Central memory CD8-positive, alpha-beta T cell (primary cell): ENCODE measurements around the gene STX10.
A peak's percentile ranks its signal among the peaks of the same experiment; 100 is the strongest.
"Not testable (repeated sequence)": the region's sequence is repeated elsewhere in the genome, so short reads cannot be mapped to it uniquely, and the experiment has no call there.

Source experiments
- ATAC-seq: fragments of 150-1000 bp; cut with Tn5 transposase; replicated peaks from 2 replicates; pipeline ENCODE4 v1.10.0; 2022; ENCODE audit warnings: mild to moderate bottlenecking, moderate FRiP score, moderate number of reproducible peaks; ENCODE audit not compliant: poor library complexity, severe bottlenecking; ENCODE audit errors: extremely low read depth
- DNase-seq, 2 donors: peaks; one replicate each; pipeline ENCODE4 v3.0.0; 2021; ENCODE audit warnings: low spot score in 2 of 2
- H3K27ac Mint-ChIP-seq: one replicate; pipeline ENCODE4 v1.8.0; 2022; ENCODE audit warnings: low read depth, mild to moderate bottlenecking, moderate library complexity, mixed read lengths
- H3K27me3 Mint-ChIP-seq: one replicate; pipeline ENCODE4 v1.8.0; 2022; ENCODE audit warnings: mixed read lengths
- H3K36me3 Mint-ChIP-seq: one replicate; pipeline ENCODE4 v1.8.0; 2022; ENCODE audit warnings: mild to moderate bottlenecking, moderate library complexity, mixed read lengths; ENCODE audit not compliant: insufficient read depth
- H3K4me1 Mint-ChIP-seq: one replicate; pipeline ENCODE4 v1.8.0; 2022; ENCODE audit warnings: mixed read lengths
- H3K4me3 Mint-ChIP-seq: one replicate; pipeline ENCODE4 v1.8.0; 2022; ENCODE audit warnings: mild to moderate bottlenecking, moderate library complexity, mixed read lengths
- H3K9me3 Mint-ChIP-seq: one replicate; pipeline ENCODE4 v1.8.0; 2022; ENCODE audit warnings: mixed read lengths

Gene STX10

DNA sequence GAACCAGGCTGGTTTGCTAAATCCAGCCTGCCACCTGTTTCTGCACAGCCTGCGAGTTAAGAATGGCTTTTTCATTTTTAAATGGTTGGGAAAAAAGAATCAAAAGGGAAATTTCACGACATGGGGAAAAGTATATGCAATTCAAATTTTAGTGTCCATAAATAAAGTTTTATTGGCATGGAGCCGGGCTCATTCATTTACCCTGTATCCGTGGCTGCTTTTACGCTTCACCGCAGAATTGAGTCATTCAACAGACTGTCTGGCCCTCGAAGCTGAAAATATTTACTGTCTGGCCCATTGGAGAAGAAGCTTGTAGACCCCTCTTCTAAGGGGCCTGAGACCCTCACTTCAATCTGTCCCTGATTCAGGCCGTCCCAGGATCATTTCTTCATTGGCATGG is 26.2 kb upstream of the STX10 start:
- ATAC-seq (no peak), DNase-seq (no peak)
- Mint-ChIP-seq H3K27me3 (no peaks in the 10 kb centered on the region), H3K4me3 (no peak overlapping the region), H3K9me3 (no peaks in the 10 kb centered on the region), H3K36me3 (peaks cover 6% of the 10 kb centered on the region), H3K4me1 (peaks cover 29% of the 10 kb centered on the region), H3K27ac (no peak overlapping the region)

DNA sequence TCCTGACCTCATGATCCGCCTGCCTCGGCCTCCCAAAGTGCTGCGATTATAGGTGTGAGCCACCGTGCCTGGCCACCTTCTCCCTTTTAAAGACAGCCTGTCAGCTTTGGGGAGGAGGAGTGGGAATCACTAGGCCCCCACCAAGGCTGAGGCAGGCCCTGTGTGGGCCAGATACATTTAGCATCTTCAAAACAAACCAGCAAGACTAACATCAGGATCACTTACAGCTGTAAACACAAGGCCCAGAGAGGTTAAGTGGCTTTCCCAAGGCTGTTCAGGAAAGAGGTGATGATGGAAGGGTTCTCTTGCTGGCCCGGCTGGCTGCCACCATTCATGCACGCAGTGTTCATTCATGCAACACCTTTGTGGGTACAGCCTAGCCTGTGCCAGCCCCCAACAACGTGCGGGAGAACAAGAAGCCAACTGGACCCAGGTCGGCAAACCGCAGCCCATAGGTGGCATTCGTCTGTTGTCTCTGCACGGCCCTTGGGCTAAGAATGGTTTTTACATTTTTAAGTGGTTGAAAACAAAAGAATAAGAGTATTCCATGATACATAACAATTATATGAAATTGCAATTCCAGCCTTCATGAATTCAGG is 23.1 kb upstream of the STX10 start:
- no peaks in the 10 kb centered on the region for H3K27me3 Mint-ChIP-seq
- peaks cover 39% of the 10 kb centered on the region for H3K4me1 Mint-ChIP-seq
- peaks cover 8% of the 10 kb centered on the region for H3K36me3 Mint-ChIP-seq

DNA sequence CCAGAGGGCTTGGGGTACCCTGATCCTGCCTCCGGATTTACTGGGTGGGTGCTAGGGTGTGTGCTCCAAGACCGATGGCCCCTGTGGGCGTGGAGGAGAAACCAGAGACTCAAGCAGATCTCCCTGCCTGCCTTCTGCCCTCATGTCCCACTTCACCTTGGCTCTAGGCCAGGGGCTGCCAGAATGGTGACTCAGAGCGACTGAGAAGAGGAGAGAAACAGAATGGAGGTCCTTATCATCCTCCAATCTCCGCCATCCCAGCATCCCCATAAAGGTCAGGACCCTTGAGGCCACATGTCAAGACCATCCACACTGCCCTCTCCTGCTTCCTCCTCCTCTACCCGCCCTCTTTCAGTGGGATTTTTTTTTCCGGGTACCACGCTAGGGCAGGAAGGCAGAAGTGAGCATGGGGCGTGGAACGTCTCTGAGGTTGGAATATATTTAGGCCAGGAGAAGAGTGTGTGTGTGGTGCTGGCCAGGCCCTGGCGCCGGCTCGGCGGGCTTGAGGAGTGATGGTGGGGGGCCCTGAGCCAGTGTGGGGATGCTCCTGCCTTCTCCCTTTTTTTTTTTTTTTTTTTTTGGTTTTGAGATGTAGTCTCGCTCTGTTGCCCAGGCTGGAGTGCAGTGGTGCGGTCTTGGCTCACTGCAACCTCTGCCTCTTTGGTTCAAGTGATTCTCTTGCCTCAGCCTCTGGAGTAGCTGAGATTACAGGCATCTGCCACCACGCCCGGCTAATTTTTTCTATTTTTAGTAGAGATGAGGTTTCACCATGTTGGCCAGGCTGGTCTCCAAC is 22.4 kb upstream of the STX10 start:
- Mint-ChIP-seq H3K27me3 (no peaks in the 10 kb centered on the region), H3K36me3 (peaks cover 11% of the 10 kb centered on the region), H3K9me3 (no peaks in the 10 kb centered on the region), H3K4me1 (peaks cover 45% of the 10 kb centered on the region), H3K4me3 (peak overlapping the region; percentile 76), H3K27ac (peak overlapping the region; percentile 86)
- DNase-seq = peak; percentile 47 to 54
- ATAC-seq = no peak

More for the DNA sequence above, 23.1 kb upstream of the STX10 start:
- H3K27ac Mint-ChIP-seq = peak overlapping the region; percentile 86
- no peaks in the 10 kb centered on the region for H3K9me3 Mint-ChIP-seq
- no peak for DNase-seq
- ATAC-seq = no peak
- H3K4me3 Mint-ChIP-seq = peak overlapping the region; percentile 76

DNA sequence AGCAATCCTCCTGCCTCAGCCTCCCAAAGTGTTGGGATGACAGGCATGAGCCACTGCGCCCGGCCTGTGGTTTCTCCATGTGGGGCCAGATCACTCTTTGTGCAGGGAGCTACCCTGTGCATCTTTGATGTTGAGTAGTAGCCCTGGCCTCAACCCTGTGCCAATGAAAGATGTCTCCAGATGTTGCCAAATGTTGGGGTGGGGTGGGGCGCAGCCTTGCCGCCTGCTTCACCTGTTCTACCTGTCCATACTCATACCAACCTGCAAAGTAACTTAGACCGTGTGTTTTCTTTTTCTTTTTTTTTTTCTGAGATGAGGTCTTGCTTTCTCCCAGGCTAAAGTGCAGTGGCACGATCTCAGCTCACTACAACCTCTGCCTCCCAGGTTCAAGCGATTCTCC is 21.0 kb upstream of the STX10 start:
- peaks cover 57% of the 10 kb centered on the region for H3K4me1 Mint-ChIP-seq
- no peak for ATAC-seq
- DNase-seq = no peak
- H3K9me3 Mint-ChIP-seq = no peaks in the 10 kb centered on the region
- peak overlapping the region; percentile 29 for H3K27ac Mint-ChIP-seq
- H3K36me3 Mint-ChIP-seq = peaks cover 13% of the 10 kb centered on the region
- H3K27me3 Mint-ChIP-seq = no peaks in the 10 kb centered on the region
- H3K4me3 Mint-ChIP-seq = peak overlapping the region; percentile 76

DNA sequence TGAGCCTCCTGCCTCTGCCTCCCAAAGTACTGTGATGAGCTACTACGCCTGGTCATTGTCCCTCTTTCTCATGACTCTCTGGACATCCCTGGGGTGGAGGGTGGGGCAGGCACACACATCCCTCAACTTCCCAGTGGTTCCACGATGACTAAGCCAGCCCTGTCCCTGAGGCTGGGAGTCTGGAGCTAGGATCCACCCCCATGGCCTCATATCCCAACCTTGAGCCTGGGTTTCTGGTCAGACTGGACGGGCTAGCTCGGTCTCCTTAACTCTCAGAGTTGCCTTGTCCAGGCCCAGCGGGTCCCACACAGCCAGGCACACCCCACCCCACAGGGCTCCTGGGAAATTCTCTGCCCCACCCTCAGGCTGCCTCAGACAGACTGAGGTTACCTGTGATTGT is 19.6 kb upstream of the STX10 start:
- peak overlapping the region; percentile 90 for H3K27ac Mint-ChIP-seq
- no peaks in the 10 kb centered on the region for H3K27me3 Mint-ChIP-seq

DNA sequence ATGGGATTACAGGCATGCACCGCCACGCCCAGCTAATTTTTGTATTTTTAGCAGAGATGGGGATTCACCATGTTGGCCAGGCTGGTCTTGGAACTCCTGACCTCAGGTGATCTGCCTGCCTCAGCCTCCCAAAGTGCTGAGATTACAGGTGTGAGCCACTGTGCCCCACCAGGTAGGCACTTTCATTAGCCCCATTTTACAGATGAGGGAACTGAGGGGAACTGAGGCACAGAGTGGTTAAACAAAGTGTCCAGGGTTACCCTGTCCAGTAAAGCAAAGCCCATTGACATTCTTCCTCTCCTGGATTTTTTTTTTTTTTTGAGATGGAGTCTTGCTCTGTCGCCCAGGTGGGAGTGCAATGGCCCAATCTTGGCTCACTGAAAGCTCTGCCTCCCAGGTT is 16.0 kb upstream of the STX10 start:
- not testable (repeated sequence) for H3K27me3 Mint-ChIP-seq, ATAC-seq, H3K27ac Mint-ChIP-seq, H3K4me3 Mint-ChIP-seq, DNase-seq, H3K9me3 Mint-ChIP-seq, H3K36me3 Mint-ChIP-seq
- peaks cover 73% of the 10 kb centered on the region for H3K4me1 Mint-ChIP-seq

More for the DNA sequence above, 19.6 kb upstream of the STX10 start:
- ATAC-seq = no peak
- peak overlapping the region; percentile 81 for H3K4me3 Mint-ChIP-seq
- H3K9me3 Mint-ChIP-seq = no peaks in the 10 kb centered on the region
- peaks cover 11% of the 10 kb centered on the region for H3K36me3 Mint-ChIP-seq
- DNase-seq = no peak
- H3K4me1 Mint-ChIP-seq = peaks cover 68% of the 10 kb centered on the region

DNA sequence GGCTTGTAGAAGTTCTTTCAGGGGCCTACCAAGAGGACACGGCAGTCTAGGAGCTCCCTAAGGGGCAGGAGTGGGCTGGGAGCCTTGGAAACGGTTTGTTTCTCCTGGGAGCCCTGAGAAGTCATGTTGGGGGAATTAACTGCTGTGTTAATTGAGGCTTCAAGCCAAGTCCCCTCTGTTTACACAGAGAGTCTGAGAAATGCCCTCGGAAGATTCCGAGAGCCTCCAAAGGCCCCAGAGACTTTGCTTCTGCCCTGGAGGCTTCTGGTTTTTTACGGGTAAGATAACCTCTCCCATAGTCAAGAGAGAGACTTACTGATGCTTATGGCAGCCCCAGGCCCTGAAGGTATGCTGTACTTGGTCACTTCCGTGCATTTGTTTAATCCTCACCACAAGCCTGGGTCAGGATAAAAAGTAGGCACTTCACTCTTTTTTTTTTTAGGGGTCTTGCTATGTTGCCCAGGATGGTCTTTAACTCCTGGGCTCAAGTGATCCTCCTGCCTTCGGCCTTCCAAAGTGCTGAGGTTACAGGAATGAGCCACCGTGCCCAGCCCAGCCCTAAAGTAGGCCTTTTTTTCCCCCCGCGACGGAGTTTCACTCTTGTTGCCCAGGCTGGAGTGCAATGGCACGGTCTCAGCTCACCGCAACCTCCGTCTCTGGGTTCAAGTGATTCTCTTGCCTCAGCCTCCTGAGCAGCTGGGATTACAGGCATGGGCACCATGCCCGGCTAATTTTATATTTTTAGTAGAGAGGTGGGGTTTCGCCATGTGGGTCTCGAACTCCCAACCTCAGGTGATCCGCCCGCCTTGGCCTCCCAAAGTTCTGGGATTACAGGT is 15.2 kb upstream of the STX10 start:
- Mint-ChIP-seq H3K36me3 (peaks cover 9% of the 10 kb centered on the region), H3K4me3 (peak overlapping the region; percentile 79), H3K27me3 (no peaks in the 10 kb centered on the region), H3K27ac (peak overlapping the region; percentile 95), H3K4me1 (peaks cover 71% of the 10 kb centered on the region), H3K9me3 (no peaks in the 10 kb centered on the region)
- ATAC-seq = no peak
- DNase-seq = no peak

DNA sequence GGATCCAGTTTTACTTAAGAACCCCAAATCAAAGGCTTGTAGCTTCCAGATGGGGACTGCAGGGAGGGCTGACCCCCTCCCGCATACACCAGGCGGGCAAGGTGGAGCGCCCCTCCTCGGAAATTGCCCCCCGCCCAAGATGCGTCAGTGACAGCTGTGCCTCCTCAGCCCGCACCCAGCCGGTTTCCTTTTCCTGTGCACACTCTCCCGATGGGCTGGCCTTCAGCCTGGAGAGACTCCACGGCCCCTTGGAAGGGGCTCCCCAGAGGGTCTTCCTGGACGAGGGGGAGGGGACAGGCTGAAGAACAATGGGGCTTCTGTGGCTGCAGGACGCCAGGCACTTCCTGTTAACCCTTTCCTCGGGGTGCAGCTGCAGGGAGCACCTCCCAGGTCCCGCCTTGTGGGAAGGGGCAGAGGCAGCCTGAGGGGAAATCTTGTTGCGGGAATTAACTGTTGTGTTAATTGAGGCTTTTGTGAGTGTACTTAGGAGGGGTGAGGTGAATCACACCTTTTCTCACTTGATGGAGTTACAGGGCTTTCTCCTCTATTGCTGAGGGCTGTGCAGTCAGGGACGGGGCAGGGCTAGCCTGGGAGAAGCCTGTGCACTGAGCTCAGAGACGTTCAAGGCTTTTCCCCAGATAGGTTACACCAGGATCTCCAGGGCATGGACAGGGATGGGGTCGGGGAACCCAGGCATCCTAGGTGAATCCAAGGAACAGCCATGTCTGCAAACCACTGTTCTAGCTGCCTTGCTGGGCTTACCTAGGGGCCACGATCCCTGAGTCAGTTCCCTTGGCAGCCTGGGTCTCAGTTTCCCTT is 14.4 kb upstream of the STX10 start:
- H3K4me1 Mint-ChIP-seq = peaks cover 68% of the 10 kb centered on the region
- peaks cover 9% of the 10 kb centered on the region for H3K36me3 Mint-ChIP-seq
- H3K9me3 Mint-ChIP-seq = no peaks in the 10 kb centered on the region
- peak overlapping the region; percentile 95 for H3K27ac Mint-ChIP-seq
- no peak for ATAC-seq
- no peak for DNase-seq
- no peaks in the 10 kb centered on the region for H3K27me3 Mint-ChIP-seq
- peak overlapping the region; percentile 79 for H3K4me3 Mint-ChIP-seq

DNA sequence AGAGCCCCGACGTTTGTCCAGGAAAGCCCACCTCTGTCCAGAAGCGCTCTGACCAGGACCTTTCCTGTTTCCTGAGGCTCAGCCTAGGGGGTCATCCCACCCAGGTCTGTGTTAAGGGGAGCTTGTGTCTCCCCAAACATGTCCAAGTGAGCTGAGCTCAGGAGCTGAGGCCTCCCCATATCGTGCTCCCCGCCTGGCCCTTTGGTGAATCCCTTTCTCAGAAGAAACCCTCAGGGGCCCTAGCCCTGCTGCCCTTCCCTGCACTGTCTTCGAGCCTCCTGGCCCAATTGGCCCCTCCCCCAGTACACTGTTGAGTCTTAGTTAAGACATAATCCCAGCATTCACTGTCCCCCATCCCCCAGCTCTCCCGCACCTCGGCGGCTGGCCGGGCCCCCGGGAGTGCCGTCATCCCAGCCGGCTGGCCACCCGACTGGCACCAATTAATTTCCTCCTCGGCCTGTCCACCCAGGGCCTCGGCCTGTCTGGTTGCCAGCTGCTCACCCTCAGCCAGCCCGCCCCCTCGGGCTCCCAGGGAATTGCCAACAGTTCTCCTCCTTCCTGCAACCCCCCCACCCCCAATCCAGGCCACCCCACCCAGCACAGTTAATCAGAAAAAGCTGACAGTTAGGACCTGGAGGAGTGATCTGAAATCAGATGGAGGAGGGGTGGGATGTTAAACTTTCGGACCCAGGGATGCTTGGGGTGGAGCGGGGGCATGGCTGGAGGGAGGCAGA is 13.6 kb upstream of the STX10 start:
- Mint-ChIP-seq H3K9me3 (no peaks in the 10 kb centered on the region), H3K36me3 (peaks cover 7% of the 10 kb centered on the region), H3K27ac (peak overlapping the region; percentile 95), H3K4me1 (peaks cover 60% of the 10 kb centered on the region), H3K4me3 (peak overlapping the region; percentile 79), H3K27me3 (no peaks in the 10 kb centered on the region)
- ATAC-seq (no peak), DNase-seq (no peak)

DNA sequence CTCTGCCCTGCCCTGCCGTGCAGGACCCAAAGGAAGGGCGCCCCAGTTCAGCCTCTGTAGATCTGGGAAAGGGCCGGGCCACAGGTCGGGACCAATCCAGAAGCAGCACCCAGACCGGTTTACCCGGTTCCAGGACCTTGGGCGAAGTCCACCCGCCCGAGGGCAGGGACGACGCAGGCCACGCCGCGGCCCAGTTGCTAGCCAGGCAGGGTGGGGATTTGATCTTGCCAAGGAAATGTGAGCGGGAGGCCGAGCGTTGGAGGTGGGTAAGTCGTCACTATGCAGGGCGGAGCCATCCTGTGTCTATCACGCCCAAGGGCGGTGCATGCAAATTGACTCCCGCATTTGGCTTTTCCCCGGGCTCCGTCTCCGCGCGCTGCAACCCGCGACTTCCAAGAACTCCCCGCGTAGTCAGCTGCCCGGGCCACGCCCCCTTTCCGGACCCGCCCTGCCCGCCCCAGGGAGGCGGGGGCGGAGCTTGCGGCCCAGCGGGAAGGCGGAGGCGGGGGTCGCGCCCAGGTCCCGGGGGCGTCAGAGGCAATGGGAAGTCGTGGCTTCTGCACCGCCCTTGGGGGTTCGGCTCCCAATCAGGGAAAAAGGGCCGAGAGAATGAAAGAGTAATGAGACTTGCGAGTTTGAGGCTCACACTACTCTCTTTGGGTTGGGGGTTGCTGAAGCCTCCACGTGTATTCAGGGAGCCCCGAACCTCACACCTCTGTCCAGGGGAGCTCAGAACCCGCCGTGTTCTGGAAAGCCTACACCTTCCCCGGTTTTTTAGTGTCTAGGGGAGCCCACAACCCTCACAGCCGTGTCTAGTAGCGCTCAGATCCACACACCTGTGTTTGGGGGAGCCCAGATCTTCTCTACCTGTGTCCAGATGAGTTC is 12.8 kb upstream of the STX10 start:
- H3K36me3 Mint-ChIP-seq = peaks cover 7% of the 10 kb centered on the region
- H3K4me3 Mint-ChIP-seq = peak overlapping the region; percentile 79
- no peaks in the 10 kb centered on the region for H3K27me3 Mint-ChIP-seq
- DNase-seq (peak; percentile 33 to 57), ATAC-seq (peak; percentile 47)
- H3K4me1 Mint-ChIP-seq = peaks cover 60% of the 10 kb centered on the region
- H3K9me3 Mint-ChIP-seq = no peaks in the 10 kb centered on the region
- H3K27ac Mint-ChIP-seq = peak overlapping the region; percentile 95

DNA sequence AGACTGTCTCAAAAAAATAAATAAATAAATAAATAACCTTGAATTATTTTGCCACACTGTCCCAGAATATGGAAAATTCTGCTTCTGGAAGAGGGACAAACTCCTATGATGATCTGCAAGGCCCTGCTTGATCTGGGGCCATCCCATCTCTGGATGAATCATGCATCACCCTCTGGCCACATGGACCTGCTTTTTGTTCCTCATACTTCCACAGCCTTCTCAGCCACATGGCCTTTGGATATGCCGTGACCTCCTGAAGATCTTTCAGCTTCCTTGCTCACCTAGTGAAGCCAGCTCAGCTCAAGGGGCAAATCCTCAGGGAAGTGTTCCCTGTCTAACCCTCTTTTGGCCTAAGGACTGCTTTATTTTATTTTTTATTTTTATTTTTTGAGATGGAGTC is 10.4 kb upstream of the STX10 start:
- Mint-ChIP-seq H3K4me3 (no peak overlapping the region), H3K27me3 (no peaks in the 10 kb centered on the region), H3K9me3 (no peaks in the 10 kb centered on the region), H3K4me1 (peaks cover 62% of the 10 kb centered on the region), H3K27ac (no peak overlapping the region), H3K36me3 (peaks cover 10% of the 10 kb centered on the region)
- DNase-seq (no peak), ATAC-seq (no peak)
